ENCODE results near the gene SCP2.

DNA sequence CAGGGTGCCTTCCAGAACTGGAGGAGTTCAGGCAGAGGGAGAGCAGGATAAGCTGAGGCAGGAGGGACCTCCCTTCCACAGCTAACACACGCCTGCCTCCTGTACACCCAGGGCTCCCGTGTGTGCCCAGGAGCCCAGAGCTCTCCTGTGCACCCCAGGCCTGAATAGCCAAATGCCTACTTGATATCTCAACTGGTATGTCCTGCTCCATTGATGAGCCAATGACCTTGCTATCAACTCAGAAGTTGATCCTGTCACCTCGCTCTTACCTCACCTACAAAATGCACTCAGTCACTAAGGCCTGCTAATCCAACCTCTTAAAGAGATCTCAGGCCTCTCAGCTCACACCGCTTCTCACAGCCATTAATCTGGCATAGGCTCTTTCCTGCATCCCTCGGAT, 12.6 kb upstream of the SCP2 start:
- no peak for TF ChIP-seq ZNF501 (tag by site-specific recombination; IDR thresholded peaks at IDR 0.05)
- no peak for TF ChIP-seq ZNF660 (tag by site-specific recombination; IDR thresholded peaks at IDR 0.05)
- TF ChIP-seq, protein P1, sequence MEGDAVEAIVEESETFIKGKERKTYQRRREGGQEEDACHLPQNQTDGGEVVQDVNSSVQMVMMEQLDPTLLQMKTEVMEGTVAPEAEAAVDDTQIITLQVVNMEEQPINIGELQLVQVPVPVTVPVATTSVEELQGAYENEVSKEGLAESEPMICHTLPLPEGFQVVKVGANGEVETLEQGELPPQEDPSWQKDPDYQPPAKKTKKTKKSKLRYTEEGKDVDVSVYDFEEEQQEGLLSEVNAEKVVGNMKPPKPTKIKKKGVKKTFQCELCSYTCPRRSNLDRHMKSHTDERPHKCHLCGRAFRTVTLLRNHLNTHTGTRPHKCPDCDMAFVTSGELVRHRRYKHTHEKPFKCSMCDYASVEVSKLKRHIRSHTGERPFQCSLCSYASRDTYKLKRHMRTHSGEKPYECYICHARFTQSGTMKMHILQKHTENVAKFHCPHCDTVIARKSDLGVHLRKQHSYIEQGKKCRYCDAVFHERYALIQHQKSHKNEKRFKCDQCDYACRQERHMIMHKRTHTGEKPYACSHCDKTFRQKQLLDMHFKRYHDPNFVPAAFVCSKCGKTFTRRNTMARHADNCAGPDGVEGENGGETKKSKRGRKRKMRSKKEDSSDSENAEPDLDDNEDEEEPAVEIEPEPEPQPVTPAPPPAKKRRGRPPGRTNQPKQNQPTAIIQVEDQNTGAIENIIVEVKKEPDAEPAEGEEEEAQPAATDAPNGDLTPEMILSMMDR (tag by site-specific recombination; IDR thresholded peaks at IDR 0.05) = no peak
- no peak for TF ChIP-seq ZBTB8A (tag by site-specific recombination; IDR thresholded peaks at IDR 0.05)
